ENCODE measurements around the gene TSPAN7. TPM values are rescaled to one million over a fixed set of nuclear protein-coding genes. Genes with fewer than 3 reads are reported as not detected.

The TSPAN7 gene
- total RNA-seq, 1 donor from 2014 or later, result 122 TPM

GRCh38 chrX:38672646-38673045, 111.3 kb downstream of the TSPAN7 start:
- TF ChIP-seq CTCF (IDR thresholded peaks at IDR 0.05), result no peak
- intact Hi-C loops (cut with DNase I), result no loop called here
- Histone ChIP-seq H3K4me3 (no peak overlapping the region), H3K27ac (no peak overlapping the region), H3K4me1 (no peaks in the 10 kb centered on the region), H3K36me3 (no peaks in the 10 kb centered on the region), H3K9me3 (no peaks in the 10 kb centered on the region), H3K27me3 (no peaks in the 10 kb centered on the region)
- no peak for DNase-seq (ENCODE audit: low spot score in 2 of 2)

- no peak for TF ChIP-seq CTCF (IDR thresholded peaks at IDR 0.05)
- DNase-seq (ENCODE audit: low spot score in 2 of 2), result no peak
- Histone ChIP-seq H3K27me3 (no peaks in the 10 kb centered on the region), H3K36me3 (no peaks in the 10 kb centered on the region), H3K4me3 (no peak overlapping the region), H3K27ac (no peak overlapping the region), H3K9me3 (no peaks in the 10 kb centered on the region), H3K4me1 (no peaks in the 10 kb centered on the region)
- intact Hi-C loops (cut with DNase I), result no loop called here
These were observed 114.5 kb downstream of the TSPAN7 start for GRCh38 chrX:38675856-38676255.

- H3K4me1 ChIP-seq, result no peaks in the 10 kb centered on the region
- intact Hi-C loops (cut with DNase I), result no loop called here
- no peak overlapping the region for H3K4me3 ChIP-seq
- H3K27ac ChIP-seq, result no peak overlapping the region
- no peaks in the 10 kb centered on the region for H3K9me3 ChIP-seq
- no peaks in the 10 kb centered on the region for H3K27me3 ChIP-seq
- DNase-seq (ENCODE audit: low spot score in 2 of 2), result no peak
- no peaks in the 10 kb centered on the region for H3K36me3 ChIP-seq
- no peak for TF ChIP-seq CTCF (IDR thresholded peaks at IDR 0.05)
These were observed 116.8 kb downstream of the TSPAN7 start for GRCh38 chrX:38678183-38678582.

GRCh38 chrX:38678821-38679220, 117.5 kb downstream of the TSPAN7 start:
- DNase-seq (ENCODE audit: low spot score in 2 of 2), result no peak
- no peak overlapping the region for H3K4me3 ChIP-seq
- no peaks in the 10 kb centered on the region for H3K27me3 ChIP-seq
- no peaks in the 10 kb centered on the region for H3K4me1 ChIP-seq
- intact Hi-C loops (cut with DNase I), result no loop called here
- no peak for TF ChIP-seq CTCF (IDR thresholded peaks at IDR 0.05)
- no peak overlapping the region for H3K27ac ChIP-seq
- H3K36me3 ChIP-seq, result no peaks in the 10 kb centered on the region
- H3K9me3 ChIP-seq, result no peaks in the 10 kb centered on the region

- no peak for DNase-seq (ENCODE audit: low spot score in 2 of 2)
- Histone ChIP-seq H3K4me3 (no peak overlapping the region), H3K27ac (no peak overlapping the region), H3K9me3 (no peaks in the 10 kb centered on the region), H3K4me1 (no peaks in the 10 kb centered on the region), H3K27me3 (no peaks in the 10 kb centered on the region), H3K36me3 (no peaks in the 10 kb centered on the region)
- intact Hi-C loops (cut with DNase I), result no loop called here
- TF ChIP-seq CTCF (IDR thresholded peaks at IDR 0.05), result no peak
These were observed 118.4 kb downstream of the TSPAN7 start for GRCh38 chrX:38679695-38680094.

GRCh38 chrX:38682095-38682494, 120.8 kb downstream of the TSPAN7 start:
- no peaks in the 10 kb centered on the region for H3K4me1 ChIP-seq
- DNase-seq (ENCODE audit: low spot score in 2 of 2), result no peak
- H3K27me3 ChIP-seq, result no peaks in the 10 kb centered on the region
- intact Hi-C loops (cut with DNase I), result no loop called here
- no peaks in the 10 kb centered on the region for H3K36me3 ChIP-seq
- no peak for TF ChIP-seq CTCF (IDR thresholded peaks at IDR 0.05)
- H3K27ac ChIP-seq, result no peak overlapping the region
- no peaks in the 10 kb centered on the region for H3K9me3 ChIP-seq
- no peak overlapping the region for H3K4me3 ChIP-seq
